Activated CD4-positive, CD25-positive, alpha-beta regulatory T cell treated with anti-CD3 and anti-CD28 coated beads, Interleukin-2, amount 50 U/mL, for 72 hours (primary cell): ENCODE data around the gene TMOD3.
"Not testable (repeated sequence)": the region's sequence is repeated elsewhere in the genome, so short reads cannot be mapped to it uniquely, and the experiment has no call there.

Experiments
- DNase-seq: peaks from one replicate; pipeline ENCODE4 v3.0.0; 2021

Gene TMOD3

DNA sequence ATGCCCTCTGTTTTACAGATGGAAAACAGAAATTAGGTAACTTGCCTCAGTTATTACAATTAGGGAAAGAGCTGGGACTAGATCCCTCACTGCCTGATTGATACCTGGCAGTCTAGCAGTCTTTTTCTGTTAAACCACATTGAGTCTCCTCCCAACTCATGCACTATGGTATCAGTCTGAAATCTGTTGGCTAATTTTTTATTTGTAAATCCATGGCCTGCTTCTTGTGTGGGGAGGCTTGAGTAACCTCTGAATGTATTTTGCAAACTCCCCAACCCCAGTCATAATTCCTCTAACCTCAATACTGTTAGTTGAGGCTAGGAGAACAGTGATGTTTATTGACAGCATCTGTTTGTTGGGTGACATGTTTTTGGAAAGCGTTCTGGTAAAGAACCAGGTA is 35.9 kb downstream of the TMOD3 start:
- DNase-seq, result no peak

GRCh38 chr15:51866161-51866560 is 36.7 kb downstream of the TMOD3 start:
- no peak for DNase-seq

DNA sequence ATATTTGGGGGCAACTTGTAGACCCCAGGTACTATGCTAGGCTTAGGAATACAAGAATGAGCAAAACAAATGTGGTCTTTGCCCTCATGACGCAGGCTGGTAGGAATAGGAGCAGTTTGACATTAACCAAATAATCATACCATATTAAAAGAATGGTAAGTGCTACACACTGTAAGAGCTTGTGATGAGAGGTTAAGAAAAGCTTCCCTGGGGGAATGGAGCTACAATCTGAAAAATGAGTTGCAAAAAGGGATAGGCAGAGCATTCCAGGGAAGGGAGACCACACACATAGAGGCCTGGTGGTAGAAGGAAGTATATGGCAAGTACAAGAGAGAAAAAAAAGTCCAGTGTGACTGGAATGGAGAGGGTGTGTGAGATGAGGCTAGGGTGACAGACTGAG is 37.3 kb downstream of the TMOD3 start:
- DNase-seq, result no peak

DNA sequence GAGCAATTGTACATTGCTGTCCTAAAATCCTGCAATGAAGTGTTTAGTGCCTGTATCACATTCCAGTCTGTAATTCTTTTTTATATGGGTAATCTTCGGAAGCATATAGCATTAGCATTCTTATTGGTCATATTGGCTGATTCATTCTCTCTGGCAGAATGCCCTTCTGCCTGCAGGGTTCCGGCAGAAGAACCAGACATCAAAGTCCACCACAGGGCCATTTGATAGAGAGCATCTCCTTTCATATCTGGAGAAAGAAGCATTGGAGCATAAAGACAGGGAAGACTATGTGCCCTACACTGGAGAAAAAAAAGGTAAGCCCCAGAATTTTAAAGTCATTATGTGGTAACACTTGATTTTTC is 39.6 kb downstream of the TMOD3 start:
- DNase-seq, result no peak

GRCh38 chr15:51870774-51871173 is 41.3 kb downstream of the TMOD3 start:
- no peak for DNase-seq

DNA sequence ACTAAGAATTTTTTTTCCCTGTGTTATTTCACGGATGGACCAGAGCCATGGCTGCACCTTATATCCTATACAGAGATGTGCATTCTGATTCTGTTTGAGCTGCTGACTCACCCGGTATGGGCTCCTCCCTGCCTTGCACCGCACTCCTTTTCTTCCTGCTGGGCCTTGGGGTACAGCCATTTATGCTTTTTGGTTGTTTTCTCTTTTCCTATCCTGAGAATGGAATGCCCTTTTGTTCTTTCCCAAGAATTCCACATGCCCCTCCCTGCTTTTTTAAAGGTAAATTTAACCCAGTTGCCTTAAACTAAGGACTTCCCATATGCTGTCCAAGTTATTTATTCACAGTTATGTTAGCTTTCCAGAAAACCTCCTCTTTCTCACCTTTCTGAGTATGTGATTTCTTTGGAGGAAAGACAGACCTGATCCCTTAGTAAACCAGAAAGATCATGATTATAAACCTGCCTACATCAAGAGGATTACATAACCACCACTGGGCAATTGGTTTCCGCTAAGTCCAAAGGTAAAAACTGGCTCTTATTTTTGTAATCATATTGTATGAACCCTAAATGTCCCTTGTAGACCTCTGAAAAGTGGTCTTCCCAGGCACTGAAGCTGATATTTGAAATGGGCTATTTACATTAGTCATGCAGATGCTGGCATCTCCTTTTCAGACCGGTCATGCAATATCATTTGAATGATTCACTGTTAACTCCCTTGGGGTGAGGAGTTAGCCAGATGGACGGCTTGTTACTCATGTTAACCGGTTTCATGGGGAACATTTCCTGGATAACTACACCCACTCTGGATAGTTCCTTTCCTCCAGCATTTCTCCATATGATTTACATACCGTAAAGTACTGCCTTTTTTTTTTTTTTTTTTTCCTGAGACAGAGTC is 45.5 kb downstream of the TMOD3 start:
- no peak for DNase-seq

GRCh38 chr15:51876169-51876568 is 46.7 kb downstream of the TMOD3 start:
- DNase-seq, result no peak

GRCh38 chr15:51878446-51879386 is 49.3 kb downstream of the TMOD3 start:
- no peak for DNase-seq

- no peak for DNase-seq
These were observed 50.1 kb downstream of the TMOD3 start for GRCh38 chr15:51879555-51879954.

DNA sequence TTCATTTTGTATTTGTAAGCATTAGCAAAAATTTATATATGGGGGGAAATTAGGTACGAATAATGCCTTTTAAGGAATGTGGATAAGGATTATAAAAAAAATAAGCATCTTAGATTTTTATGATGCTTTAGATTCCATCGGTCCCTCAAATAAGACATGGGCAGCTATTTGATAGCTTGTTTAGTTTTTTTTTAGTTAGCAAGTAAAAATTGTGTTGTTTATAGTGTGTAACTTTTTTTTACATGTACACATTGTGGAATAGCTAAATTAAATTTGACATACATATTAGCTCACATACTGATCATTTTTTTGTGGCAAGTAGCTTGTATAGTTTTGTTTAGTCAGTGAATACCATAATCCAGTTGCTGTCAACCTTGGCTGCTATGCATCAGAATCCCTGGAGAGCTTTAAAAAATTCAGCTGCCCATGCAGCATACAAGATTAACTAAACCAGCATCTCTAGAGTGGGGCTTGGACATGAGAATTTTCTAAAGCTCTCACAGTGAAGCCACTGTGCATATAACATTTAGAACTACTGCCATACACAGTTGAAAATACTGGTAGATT is 53.9 kb downstream of the TMOD3 start:
- no peak for DNase-seq

- no peak for DNase-seq
These were observed 54.6 kb downstream of the TMOD3 start for GRCh38 chr15:51884041-51884440.

DNA sequence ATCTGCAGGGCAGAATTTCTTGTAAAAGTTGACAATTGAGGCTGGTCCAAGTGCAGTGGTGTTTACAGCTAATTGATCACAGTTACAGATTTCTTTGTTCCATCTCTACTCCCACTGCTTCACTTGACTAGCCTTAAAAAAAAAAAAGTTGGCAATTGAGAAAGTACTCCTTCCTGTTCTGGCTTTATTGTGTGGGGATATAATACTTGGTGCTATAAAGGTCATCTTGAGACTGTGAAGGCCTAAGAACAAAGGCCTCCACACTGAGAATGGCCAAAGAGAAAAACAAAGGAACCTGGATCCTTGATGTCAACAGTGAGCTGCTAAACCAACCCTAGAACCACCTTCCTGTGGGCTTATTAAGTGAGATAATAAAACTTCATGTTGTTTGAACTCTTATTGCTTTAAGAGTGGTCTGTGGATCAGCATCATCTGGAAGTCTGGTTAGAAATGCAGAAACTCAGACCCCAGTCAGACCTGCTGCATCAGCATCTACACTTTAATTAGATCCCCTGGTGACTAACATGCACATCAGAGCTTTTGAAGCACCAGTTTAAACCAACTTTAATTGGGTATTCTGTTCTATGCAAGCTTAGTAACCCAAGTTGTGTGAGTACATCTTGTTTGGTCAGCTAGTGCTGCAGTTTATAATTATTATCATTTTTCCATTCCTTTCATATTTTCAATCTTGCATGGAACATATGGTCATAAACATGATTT is 55.2 kb downstream of the TMOD3 start:
- no peak for DNase-seq

- not testable (repeated sequence) for DNase-seq
These were observed 56.3 kb downstream of the TMOD3 start for GRCh38 chr15:51885758-51886157.

DNA sequence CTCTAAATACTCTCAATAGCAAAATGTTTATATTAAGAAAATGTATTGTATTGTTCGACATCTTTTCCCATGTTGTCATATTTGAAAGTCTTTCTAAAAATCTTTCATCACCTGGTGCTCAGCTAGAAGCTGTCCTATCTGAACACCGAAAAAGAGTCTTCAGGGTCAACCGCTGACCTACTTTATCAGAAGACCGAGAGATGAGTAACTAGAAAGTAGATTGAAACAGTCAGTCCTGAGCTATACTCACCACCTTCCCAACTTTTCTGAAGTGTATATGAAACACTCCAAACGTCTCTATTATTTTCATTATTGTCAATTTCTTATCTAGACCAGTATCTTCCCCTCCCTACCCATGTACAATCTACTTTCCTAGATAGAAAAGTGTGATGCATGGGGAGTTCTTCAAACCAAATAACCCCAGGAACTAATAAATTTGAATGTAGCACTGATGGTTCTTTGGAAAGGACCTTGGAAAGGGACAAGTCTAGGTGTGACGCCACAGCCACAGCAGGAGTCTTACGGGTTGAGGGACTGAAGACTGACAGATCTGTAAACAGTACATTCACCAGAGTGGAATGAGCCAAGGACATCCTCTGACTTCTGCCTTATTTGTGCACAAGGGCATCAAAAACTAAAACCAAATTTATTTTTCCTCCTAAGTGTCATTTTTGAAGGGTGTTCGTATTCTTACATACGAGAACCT is 58.6 kb downstream of the TMOD3 start:
- DNase-seq, result no peak

DNA sequence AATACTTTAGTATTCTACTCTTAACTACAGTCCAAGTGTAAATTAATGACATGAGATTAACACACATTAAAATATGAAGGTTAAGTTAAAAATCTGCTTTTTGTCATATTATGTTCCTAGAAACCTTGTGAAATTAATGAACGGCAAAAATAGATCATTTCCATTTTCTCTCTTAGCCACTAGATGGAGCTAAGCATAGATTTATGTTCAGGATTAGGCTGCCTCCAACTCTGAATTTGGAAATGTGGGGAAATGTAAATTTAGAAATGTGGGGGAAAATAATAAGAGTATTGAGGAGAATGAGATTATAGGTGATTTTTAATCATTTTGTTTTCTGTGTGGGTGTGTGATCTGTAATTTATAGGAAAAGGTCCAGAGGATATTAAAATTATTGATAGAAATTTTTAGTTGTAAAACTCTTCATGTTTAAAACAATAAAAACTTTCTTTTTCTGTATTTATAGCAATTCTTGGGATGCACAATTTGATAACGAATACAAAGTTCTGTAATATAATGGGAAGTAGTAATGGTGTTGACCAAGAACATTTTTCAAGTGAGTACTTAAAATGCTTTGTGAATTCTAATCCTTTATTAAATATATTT is 59.2 kb downstream of the TMOD3 start:
- DNase-seq, result no peak

DNA sequence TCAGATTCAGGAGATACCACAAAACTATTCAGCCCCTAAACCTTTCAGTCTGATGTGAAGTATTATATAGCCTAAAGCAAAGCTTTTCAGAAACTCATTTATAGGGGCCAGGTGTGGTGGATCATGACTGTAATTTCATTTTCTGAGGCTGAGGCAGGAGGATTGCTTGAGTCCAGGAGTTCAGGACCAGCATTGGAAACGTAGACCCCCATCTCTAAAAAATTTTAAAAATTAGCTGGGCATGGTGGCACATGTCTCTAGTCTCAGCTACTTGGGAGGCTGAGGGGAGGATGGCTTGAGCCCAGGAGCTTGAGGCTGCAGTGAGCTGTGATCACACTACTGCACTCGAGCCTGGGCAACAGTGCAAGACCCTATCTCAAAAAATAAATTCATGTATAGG is 60.0 kb downstream of the TMOD3 start:
- DNase-seq, result no peak

DNA sequence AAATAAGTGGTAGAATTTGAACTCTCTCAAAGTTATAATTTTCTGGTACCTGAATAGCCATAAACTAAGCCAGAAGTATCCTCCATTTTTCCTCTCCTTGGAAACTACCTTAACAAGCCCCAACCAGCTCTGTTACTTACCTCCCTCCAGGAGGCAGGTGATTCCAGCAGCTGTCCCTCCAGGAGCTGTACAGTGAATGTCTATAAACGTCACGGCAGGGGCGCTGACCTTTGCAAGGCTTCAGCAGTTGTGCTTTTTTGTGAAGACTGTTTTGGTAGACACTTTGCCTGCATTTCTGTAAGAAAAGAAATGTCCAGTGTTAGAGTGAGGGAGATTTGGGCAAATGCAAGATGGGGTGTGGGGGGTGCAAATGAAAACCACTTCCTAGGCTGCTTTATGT is 75.0 kb downstream of the TMOD3 start:
- no peak for DNase-seq

GRCh38 chr15:51904931-51905330 is 75.5 kb downstream of the TMOD3 start:
- no peak for DNase-seq

- no peak for DNase-seq
These were observed 77.8 kb downstream of the TMOD3 start for GRCh38 chr15:51907136-51907862.

- no peak for DNase-seq
These were observed 78.9 kb downstream of the TMOD3 start for GRCh38 chr15:51908316-51908715.

DNA sequence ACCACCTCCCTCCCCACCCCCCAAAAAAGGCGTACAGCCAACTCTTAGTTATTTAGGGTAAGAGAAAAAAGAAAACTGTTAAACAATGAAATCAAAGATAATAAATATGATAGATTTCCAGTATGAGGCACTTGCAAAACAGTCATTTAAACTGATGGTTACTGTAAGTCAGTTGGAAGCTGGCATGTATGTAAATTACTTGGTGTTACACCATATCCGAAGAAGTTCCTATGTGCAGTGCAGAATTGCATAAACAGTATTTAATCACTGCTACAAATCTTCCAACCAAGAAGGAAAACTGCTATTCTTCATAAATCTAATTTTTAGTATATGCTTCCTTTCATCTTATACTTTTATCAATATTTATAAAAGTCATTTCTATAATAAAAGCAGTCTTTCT is 80.1 kb downstream of the TMOD3 start:
- no peak for DNase-seq
